Choroid plexus epithelial cell (primary cell): ENCODE results near the gene ARFGEF3.

Experiments
- DNase-seq: peaks from one replicate; pipeline ENCODE4 v3.0.0-alpha.2; 2010; ENCODE audit warnings: low read depth
- H3K4me3 ChIP-seq: 2 replicates; pipeline ENCODE4 v1.5.1; 2011; ENCODE audit warnings: low read depth, mild to moderate bottlenecking, control low read depth, low read length, moderate library complexity
- TF ChIP-seq, protein P1 (sequence below): conservative IDR thresholded peaks from 2 replicates; pipeline ENCODE4 v1.5.1; 2011; ENCODE audit warnings: low read depth, mild to moderate bottlenecking, control low read depth, inconsistent platforms, low read length, moderate library complexity

The ARFGEF3 gene

GRCh38 chr6:138297761-138298298 is 136.1 kb downstream of the ARFGEF3 start:
- TF ChIP-seq, protein P1, sequence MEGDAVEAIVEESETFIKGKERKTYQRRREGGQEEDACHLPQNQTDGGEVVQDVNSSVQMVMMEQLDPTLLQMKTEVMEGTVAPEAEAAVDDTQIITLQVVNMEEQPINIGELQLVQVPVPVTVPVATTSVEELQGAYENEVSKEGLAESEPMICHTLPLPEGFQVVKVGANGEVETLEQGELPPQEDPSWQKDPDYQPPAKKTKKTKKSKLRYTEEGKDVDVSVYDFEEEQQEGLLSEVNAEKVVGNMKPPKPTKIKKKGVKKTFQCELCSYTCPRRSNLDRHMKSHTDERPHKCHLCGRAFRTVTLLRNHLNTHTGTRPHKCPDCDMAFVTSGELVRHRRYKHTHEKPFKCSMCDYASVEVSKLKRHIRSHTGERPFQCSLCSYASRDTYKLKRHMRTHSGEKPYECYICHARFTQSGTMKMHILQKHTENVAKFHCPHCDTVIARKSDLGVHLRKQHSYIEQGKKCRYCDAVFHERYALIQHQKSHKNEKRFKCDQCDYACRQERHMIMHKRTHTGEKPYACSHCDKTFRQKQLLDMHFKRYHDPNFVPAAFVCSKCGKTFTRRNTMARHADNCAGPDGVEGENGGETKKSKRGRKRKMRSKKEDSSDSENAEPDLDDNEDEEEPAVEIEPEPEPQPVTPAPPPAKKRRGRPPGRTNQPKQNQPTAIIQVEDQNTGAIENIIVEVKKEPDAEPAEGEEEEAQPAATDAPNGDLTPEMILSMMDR: peak; percentile 9

DNA sequence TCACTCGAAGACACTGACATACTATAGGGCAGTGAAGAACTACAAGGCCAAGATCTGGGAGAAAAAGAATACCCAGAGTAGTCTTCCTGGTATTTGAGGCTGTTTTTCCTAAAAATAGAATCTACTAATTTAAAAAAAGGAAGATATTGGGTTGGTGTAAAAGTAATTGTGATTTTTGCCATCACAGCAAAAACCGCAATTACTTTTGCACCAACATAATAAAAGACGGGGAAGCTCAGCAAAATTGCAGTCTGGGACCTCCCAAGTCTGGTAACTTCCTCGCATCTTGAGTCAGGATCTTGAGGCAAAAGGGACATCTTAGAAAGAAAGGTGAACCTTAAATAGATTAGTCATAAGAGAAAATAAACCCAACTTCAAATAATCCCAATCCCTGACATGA is 138.7 kb downstream of the ARFGEF3 start:
- DNase-seq: no peak
- H3K4me3 ChIP-seq: no peak overlapping the region
- TF ChIP-seq, protein P1: no peak

More at GRCh38 chr6:138297761-138298298, 136.1 kb downstream of the ARFGEF3 start:
- H3K4me3 ChIP-seq: no peak overlapping the region
- peak; percentile 58 for DNase-seq

DNA sequence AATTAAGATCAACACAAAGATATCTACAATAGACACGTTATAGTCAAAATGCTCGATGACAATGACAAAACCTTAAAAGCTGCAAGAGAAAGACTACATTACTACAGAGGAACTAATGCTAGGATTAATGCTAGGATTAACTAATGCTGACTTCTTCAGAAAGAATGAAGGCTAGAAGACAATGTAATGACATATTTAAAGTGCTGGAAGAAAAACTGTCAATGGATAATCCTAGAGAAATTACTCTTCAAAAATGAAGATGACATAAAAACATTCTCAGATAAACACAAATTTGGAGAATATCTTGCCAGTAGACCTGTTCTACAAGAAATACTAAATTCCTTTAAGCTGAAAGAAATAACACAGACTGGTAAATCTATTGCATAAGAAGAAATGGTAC is 140.8 kb downstream of the ARFGEF3 start:
- H3K4me3 ChIP-seq: no peak overlapping the region
- DNase-seq: no peak
- TF ChIP-seq, protein P1: no peak

DNA sequence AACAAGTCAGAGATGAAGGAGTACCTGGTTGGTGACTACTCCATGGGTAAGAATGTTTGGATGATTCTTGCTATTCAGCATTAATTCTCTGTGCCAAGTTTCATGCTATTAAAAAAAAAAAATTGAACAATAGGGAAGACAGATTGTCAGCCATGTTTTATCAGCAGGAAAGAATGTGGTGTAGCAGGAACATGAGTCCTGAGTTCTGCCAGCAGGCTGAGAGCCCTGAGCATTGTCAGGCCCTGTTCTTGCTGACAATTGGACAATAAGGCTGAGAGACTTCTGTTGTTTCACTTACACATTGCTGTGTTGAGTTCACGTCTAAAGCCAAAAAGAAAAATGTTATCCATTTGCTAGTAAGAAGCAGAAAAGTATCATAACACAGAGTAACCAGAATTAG is 145.6 kb downstream of the ARFGEF3 start:
- DNase-seq: no peak
- TF ChIP-seq, protein P1: no peak
- H3K4me3 ChIP-seq: no peak overlapping the region

GRCh38 chr6:138307816-138308730 is 146.3 kb downstream of the ARFGEF3 start:
- DNase-seq: peak; percentile 68
- TF ChIP-seq, protein P1: peak; percentile 61
- no peak overlapping the region for H3K4me3 ChIP-seq

DNA sequence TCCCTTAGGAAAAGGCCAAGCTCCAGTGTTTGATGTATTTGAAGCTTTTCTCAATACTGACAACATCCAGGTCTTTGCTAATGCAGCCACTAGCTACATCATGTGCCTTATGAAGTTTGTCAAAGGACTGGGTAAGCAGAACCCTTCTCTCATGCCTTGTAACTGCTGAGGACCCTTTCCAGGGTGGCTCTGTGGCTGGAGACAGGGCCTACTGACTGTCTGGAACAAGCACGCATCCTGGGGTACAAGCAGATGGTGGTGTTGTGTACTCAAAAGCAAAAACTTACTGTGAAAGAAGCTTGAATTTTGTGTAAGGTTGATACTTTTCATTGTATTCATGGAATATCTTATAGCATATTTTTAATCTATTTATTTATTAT is 147.0 kb downstream of the ARFGEF3 start:
- no peak overlapping the region for H3K4me3 ChIP-seq
- DNase-seq: no peak
- TF ChIP-seq, protein P1: no peak

DNA sequence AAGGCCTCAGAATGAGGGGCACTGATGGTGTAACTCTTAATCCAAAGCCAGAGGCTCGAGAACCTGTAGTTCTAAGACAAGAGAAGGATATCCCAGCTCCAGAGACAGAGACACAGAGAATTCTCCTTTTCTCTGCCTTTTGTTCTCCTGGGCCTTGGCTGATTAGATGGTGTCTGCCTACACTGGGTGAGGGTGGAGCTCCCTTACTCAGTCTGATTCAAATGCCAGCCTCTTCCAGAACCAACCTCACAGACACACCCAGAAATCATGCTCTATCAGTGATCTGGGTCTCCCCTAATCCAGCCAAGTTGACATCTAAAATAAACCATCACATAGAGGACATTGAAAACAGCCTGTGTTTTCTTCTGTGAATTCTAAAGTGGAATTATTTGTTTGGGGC is 148.0 kb downstream of the ARFGEF3 start:
- H3K4me3 ChIP-seq: no peak overlapping the region
- TF ChIP-seq, protein P1: no peak
- no peak for DNase-seq
